KOPT-K1 (cell line): ENCODE measurements around the gene ZNF691.
A peak's percentile ranks its signal among the peaks of the same experiment; 100 is the strongest.
"Not testable (repeated sequence)": the region's sequence is repeated elsewhere in the genome, so short reads cannot be mapped to it uniquely, and the experiment has no call there.

Source experiments
- H3K27ac ChIP-seq: fragments of 200-600 bp; sonication (generic); 2 replicates; pipeline ENCODE4 v1.5.1; 2016; ENCODE audit warnings: antibody characterized with exemption, mild to moderate bottlenecking, low read depth, low read length; ENCODE audit not compliant: poor library complexity, severe bottlenecking
- H3K36me3 ChIP-seq: fragments of 200-600 bp; sonication (generic); 2 replicates; pipeline ENCODE4 v1.5.1; 2017; ENCODE audit warnings: antibody characterized with exemption, mild to moderate bottlenecking, low read length, moderate library complexity; ENCODE audit not compliant: insufficient read depth
- H3K9me3 ChIP-seq: fragments of 200-600 bp; sonication (generic); 2 replicates; pipeline ENCODE4 v1.5.1; 2017; ENCODE audit warnings: antibody characterized with exemption, low read length, mild to moderate bottlenecking; ENCODE audit not compliant: insufficient read depth, poor library complexity, severe bottlenecking

The ZNF691 gene

GRCh38 chr1:42846257-42847110 lies at the start of gene ZNF691:
TSS of gene ZNF691 (plus strand) at chr1:42846613. CDS start at chr1:42849659, 3,046 bp downstream.
- Histone ChIP-seq H3K9me3 (no peaks in the 10 kb centered on the region), H3K36me3 (peaks cover 24% of the 10 kb centered on the region), H3K27ac (peak within 1 kb of the TSS; percentile 59)

GRCh38 chr1:42797414-42797813 lies 49.0 kb upstream of the ZNF691 start:
- H3K27ac ChIP-seq: no peak overlapping the region
- no peaks in the 10 kb centered on the region for H3K9me3 ChIP-seq

GRCh38 chr1:42797979-42798378 lies 48.4 kb upstream of the ZNF691 start:
- no peak overlapping the region for H3K27ac ChIP-seq
- H3K9me3 ChIP-seq: no peaks in the 10 kb centered on the region
- no peaks in the 10 kb centered on the region for H3K36me3 ChIP-seq

More at GRCh38 chr1:42797414-42797813, 49.0 kb upstream of the ZNF691 start:
- no peaks in the 10 kb centered on the region for H3K36me3 ChIP-seq

- Histone ChIP-seq H3K9me3 (no peaks in the 10 kb centered on the region), H3K36me3 (peaks cover 7% of the 10 kb centered on the region; the same call in 1 of the 2 replicates), H3K27ac (no peak overlapping the region)
Observed at GRCh38 chr1:42801832-42802473, 44.5 kb upstream of the ZNF691 start.

GRCh38 chr1:42806171-42806570 lies 40.2 kb upstream of the ZNF691 start:
- peaks cover 7% of the 10 kb centered on the region; the same call in 1 of the 2 replicates for H3K36me3 ChIP-seq
- no peak overlapping the region for H3K27ac ChIP-seq
- no peaks in the 10 kb centered on the region for H3K9me3 ChIP-seq

GRCh38 chr1:42806593-42806992 lies 39.8 kb upstream of the ZNF691 start:
- peaks cover 7% of the 10 kb centered on the region; the same call in 1 of the 2 replicates for H3K36me3 ChIP-seq
- no peak overlapping the region for H3K27ac ChIP-seq
- H3K9me3 ChIP-seq: no peaks in the 10 kb centered on the region

GRCh38 chr1:42807056-42807668 lies 39.3 kb upstream of the ZNF691 start:
- Histone ChIP-seq H3K9me3 (no peaks in the 10 kb centered on the region), H3K27ac (no peak overlapping the region), H3K36me3 (peaks cover 7% of the 10 kb centered on the region; the same call in 1 of the 2 replicates)

GRCh38 chr1:42814815-42815214 lies 31.6 kb upstream of the ZNF691 start:
- not testable (repeated sequence) for H3K9me3 ChIP-seq, H3K36me3 ChIP-seq, H3K27ac ChIP-seq

GRCh38 chr1:42815941-42816584 lies 30.4 kb upstream of the ZNF691 start:
- Histone ChIP-seq H3K27ac (peak overlapping the region; percentile 97), H3K9me3 (no peaks in the 10 kb centered on the region), H3K36me3 (no peaks in the 10 kb centered on the region)

- Histone ChIP-seq H3K9me3 (no peaks in the 10 kb centered on the region), H3K36me3 (no peaks in the 10 kb centered on the region), H3K27ac (peak within 1 kb of the TSS; percentile 97)
Observed at GRCh38 chr1:42816585-42817439, 29.6 kb upstream of the ZNF691 start, which contains the start of the genes ERMAP and SVBP. TSS of gene ERMAP (plus strand) at chr1:42817122. CDS start at chr1:42830449, 13,327 bp downstream. TSS of gene SVBP (minus strand) at chr1:42817397. CDS start at chr1:42816544, 853 bp downstream.

- Histone ChIP-seq H3K27ac (peak overlapping the region; percentile 97), H3K36me3 (no peaks in the 10 kb centered on the region), H3K9me3 (no peaks in the 10 kb centered on the region)
Observed at GRCh38 chr1:42817440-42817767, 29.0 kb upstream of the ZNF691 start.

- Histone ChIP-seq H3K36me3 (no peaks in the 10 kb centered on the region), H3K27ac (no peak overlapping the region), H3K9me3 (no peaks in the 10 kb centered on the region)
Observed at GRCh38 chr1:42817976-42818375, 28.4 kb upstream of the ZNF691 start.

- H3K36me3 ChIP-seq: no peaks in the 10 kb centered on the region
- H3K9me3 ChIP-seq: no peaks in the 10 kb centered on the region
- no peak overlapping the region for H3K27ac ChIP-seq
Observed at GRCh38 chr1:42820813-42821212, 25.6 kb upstream of the ZNF691 start.

GRCh38 chr1:42821690-42822089 lies 24.7 kb upstream of the ZNF691 start:
- Histone ChIP-seq H3K9me3 (no peaks in the 10 kb centered on the region), H3K36me3 (no peaks in the 10 kb centered on the region), H3K27ac (no peak overlapping the region)
